Thymus (tissue), 11 donors: Measurements from ENCODE around the gene NINL. TPM values are rescaled to one million over a fixed set of nuclear protein-coding genes. Genes with fewer than 3 reads are reported as not detected.
"Not testable (repeated sequence)": the region's sequence is repeated elsewhere in the genome, so short reads cannot be mapped to it uniquely, and the experiment has no call there.

Experiments used
- DNase-seq, 9 donors: peaks; one replicate each; pipeline ENCODE4 v3.0.0-alpha.2; 2013; ENCODE audit warnings: low spot score in 9 of 9, low read depth in 6 of 9, missing footprints in 1 of 9
- H3K27ac ChIP-seq, 2 donors: one replicate each; pipeline ENCODE4 v1.5.1; 2013; ENCODE audit warnings: control low read depth in 1 of 2, low read depth in 1 of 2, low read length in 1 of 2, mild to moderate bottlenecking in 1 of 2, moderate library complexity in 1 of 2
- H3K27me3 ChIP-seq, 2 donors: one replicate each; pipeline ENCODE4 v1.5.1; 2013; ENCODE audit warnings: low read length in 1 of 2; ENCODE audit not compliant: control insufficient read depth in 2 of 2, insufficient read depth in 1 of 2
- H3K36me3 ChIP-seq, 2 donors: one replicate each; pipeline ENCODE4 v1.5.1; 2013; ENCODE audit warnings: low read length in 1 of 2, mild to moderate bottlenecking in 1 of 2, moderate library complexity in 1 of 2; ENCODE audit not compliant: control insufficient read depth in 2 of 2, insufficient read depth in 2 of 2
- H3K4me1 ChIP-seq, 2 donors: one replicate each; pipeline ENCODE4 v1.5.1; 2013; ENCODE audit warnings: low read length in 2 of 2; ENCODE audit not compliant: control insufficient read depth in 2 of 2, insufficient read depth in 2 of 2
- H3K4me3 ChIP-seq, 2 donors: one replicate each; pipeline ENCODE4 v1.5.1; 2013; ENCODE audit warnings: low read length in 2 of 2, control low read depth in 1 of 2, mild to moderate bottlenecking in 1 of 2
- H3K9me3 ChIP-seq, 2 donors: one replicate each; pipeline ENCODE4 v1.5.1; 2013; ENCODE audit warnings: low read length in 1 of 2, mild to moderate bottlenecking in 1 of 2; ENCODE audit not compliant: control insufficient read depth in 2 of 2, insufficient read depth in 1 of 2
- WGBS: extraction: QIAGEN DNeasy Blood & Tissue Kit; methylation state at CpG from one replicate; pipeline ENCODE4 v1.1.7; 2013; 5-methylcytosine and 5-hydroxymethylcytosine counted together
- polyA plus RNA-seq: library from polyadenylated mRNA; stranded (reverse); fragments of 200-250 nt; gene quantifications from one replicate; pipeline ENCODE4 v1.2.3, GENCODE V29; 2013
- total RNA-seq: library from RNA; stranded (reverse); fragments of 120-200 nt; gene quantifications from one replicate; pipeline ENCODE4 v1.2.4, GENCODE V29; 2013
- donor health status: healthy.

NINL gene
- total and polyA plus RNA-seq, 2 donors = 14.1 to 28.5 TPM

DNA sequence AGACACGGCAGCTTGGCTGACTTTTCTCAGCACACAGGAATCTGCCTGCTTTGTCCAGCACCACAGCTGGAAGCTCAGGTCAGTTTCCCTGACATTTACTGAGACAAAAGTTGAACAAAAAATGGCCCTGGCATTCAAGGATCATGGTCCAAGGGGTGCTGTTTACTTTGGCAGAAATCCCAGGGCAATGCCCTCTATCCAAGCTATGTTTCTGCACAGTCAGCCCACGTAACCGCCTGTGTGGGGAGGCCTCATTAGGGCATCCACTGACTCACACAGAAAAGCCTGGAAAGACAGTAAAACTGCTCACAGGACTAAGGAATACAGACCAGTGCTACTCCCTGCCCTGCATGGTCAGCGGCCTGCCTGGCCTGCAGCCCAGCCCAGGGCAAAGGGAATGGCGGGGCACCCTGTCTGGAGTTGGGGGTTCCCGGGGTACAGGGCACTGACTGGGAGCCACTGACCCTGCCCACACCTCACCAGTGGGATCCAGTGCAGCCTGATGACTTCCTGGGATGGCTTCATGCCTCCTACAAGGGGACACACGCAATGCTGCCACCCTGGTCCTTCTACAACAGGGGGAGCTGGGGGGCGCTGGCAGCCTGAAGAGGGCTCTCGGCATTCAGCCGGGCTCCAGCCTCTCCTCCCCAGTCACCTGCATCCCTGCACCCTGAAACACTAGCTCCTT is 77.1 kb downstream of the NINL start:
- Histone ChIP-seq H3K36me3 (peaks cover 13 to 70% of the 10 kb centered on the region in 2 donors), H3K4me3 (no peak overlapping the region), H3K4me1 (no peaks in the 10 kb centered on the region), H3K27me3 (no peaks in the 10 kb centered on the region), H3K9me3 (no peaks in the 10 kb centered on the region), H3K27ac (no peak overlapping the region)
- DNase-seq = no peak
- 98% methylated on average over 10 of the region's 10 CpGs for WGBS

DNA sequence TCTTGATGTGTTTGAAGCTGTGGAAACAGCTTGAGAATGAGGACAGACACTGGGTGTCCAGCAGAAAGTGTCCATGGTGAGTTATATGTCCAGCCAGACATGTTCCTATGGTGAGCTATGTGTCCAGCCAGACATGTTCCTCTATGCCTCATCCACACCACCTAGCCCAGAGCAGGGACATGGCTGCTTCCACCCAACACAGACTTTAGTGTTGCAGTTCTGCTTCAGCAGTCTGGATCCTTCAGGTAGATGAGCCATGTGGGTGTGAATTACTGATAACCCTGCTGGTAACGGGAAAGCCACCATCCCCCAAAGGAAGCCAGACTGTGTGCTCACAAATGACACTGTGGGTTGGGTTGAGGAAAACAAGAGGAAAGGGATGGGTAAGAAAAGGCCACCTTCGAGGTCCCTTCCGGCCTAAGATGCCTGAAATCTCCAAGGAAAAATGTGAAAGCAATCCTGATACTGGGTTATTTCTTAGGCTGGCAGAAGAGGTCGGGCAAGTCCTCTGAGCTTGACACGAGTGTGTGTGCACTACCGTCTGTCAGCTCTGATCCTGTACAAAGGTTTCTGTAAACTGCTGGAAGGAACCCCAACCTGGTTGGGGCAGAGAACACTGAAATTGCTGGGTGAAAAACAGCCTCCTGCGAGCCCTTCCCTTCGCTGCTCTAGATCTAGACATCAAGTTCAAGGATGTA is 77.8 kb downstream of the NINL start:
- Histone ChIP-seq H3K9me3 (no peaks in the 10 kb centered on the region), H3K27me3 (no peaks in the 10 kb centered on the region), H3K4me1 (no peaks in the 10 kb centered on the region), H3K27ac (no peak overlapping the region), H3K4me3 (no peak overlapping the region), H3K36me3 (peaks cover 9 to 68% of the 10 kb centered on the region in 2 donors)
- WGBS = 94% methylated on average over 8 of the region's 8 CpGs
- no peak for DNase-seq

DNA sequence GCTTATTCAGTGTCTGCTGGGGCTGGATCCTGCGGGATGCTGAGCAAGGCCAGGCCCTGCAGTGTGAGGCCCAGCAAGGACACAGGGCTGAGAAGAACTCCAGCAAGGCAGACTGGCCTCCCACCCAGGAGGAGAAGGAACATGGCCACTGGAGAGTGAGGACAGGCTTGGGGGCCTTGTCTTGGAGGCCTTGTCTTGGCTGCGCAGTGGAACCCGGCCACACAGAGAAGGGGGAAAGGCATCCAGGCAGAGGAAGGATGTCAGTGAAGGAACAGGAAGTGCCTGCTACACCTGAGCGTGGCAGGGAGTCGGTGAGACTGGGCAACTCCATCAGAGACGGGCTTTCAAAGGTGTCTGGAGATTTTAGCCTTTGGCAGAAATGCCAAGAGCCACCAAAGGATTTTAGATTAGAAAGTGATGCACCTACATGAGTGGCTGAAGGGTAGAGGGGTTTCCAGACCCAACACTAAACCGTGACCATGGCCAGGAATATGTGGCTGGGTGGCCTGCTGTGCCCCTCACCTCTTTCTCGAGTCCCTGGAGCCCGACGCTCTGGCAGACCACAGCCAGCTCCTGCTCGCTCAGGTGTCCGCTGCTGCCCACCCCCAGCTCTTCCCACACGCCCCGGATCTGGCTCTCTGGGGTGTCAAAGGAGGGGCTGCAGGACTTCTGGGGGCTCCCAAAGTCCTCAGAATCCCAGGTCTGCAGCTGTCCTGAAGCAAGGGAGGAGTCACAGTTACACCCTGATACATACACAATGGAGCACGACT is 80.8 kb downstream of the NINL start:
- no peak for DNase-seq
- Histone ChIP-seq H3K4me1 (no peaks in the 10 kb centered on the region), H3K4me3 (no peak overlapping the region), H3K27me3 (no peaks in the 10 kb centered on the region), H3K36me3 (peaks cover 5 to 47% of the 10 kb centered on the region in 2 donors), H3K27ac (no peak overlapping the region), H3K9me3 (no peaks in the 10 kb centered on the region)
- 92% methylated on average over 15 of the region's 15 CpGs for WGBS

GRCh38 chr20:25503936-25504335 is 81.4 kb downstream of the NINL start:
- H3K9me3 ChIP-seq = no peaks in the 10 kb centered on the region
- no peaks in the 10 kb centered on the region for H3K27me3 ChIP-seq
- H3K4me1 ChIP-seq = no peaks in the 10 kb centered on the region
- WGBS = 96% methylated on average over 12 of the region's 12 CpGs
- no peak overlapping the region for H3K4me3 ChIP-seq
- peaks cover 5 to 41% of the 10 kb centered on the region in 2 donors for H3K36me3 ChIP-seq
- H3K27ac ChIP-seq = no peak overlapping the region
- no peak for DNase-seq

DNA sequence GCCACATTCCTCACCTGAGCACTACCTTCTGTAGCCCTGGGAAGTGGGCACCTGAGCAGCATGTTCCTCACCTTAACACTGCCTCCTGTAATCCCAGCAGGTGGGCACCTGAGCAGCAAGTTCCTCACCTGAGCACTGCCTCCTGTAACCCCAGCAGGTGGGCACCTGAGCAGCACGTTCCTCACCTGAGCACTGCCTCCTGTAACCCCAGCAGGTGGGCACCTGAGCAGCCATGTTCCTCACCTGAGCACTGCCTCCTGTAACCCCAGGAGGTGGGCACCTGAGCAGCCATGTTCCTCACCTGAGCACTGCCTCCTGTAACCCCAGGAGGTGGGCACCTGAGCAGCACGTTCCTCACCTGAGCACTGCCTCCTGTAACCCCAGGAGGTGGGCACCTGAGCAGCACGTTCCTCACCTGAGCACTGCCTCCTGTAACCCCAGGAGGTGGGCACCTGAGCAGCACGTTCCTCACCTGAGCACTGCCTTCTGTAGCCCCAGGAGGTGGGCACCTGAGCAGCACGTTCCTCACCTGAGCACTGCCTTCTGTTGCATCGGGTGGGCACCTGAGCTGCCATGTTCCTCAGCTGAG is 82.2 kb downstream of the NINL start:
- H3K4me3 ChIP-seq, H3K27ac ChIP-seq, H3K9me3 ChIP-seq, H3K27me3 ChIP-seq, H3K4me1 ChIP-seq, DNase-seq: not testable (repeated sequence)
- WGBS = 98% methylated on average over 6 of the region's 6 CpGs
- H3K36me3 ChIP-seq = peaks cover 5 to 33% of the 10 kb centered on the region in 2 donors

GRCh38 chr20:25500880-25501351 is 84.4 kb downstream of the NINL start:
- Histone ChIP-seq H3K27me3 (no peaks in the 10 kb centered on the region), H3K4me3 (no peak overlapping the region), H3K36me3 (peaks cover 3 to 36% of the 10 kb centered on the region in 2 donors), H3K4me1 (peaks cover 0 to 9% of the 10 kb centered on the region in 2 donors), H3K9me3 (no peaks in the 10 kb centered on the region), H3K27ac (no peak overlapping the region)
- no peak for DNase-seq
- 97% methylated on average over 13 of the region's 13 CpGs for WGBS

GRCh38 chr20:25499855-25500434 is 85.4 kb downstream of the NINL start:
- DNase-seq = no peak
- Histone ChIP-seq H3K4me3 (no peak overlapping the region), H3K4me1 (peaks cover 0 to 9% of the 10 kb centered on the region in 2 donors), H3K36me3 (peaks cover 3 to 34% of the 10 kb centered on the region in 2 donors), H3K9me3 (no peaks in the 10 kb centered on the region), H3K27me3 (no peaks in the 10 kb centered on the region), H3K27ac (no peak overlapping the region)
- WGBS = 95% methylated on average over 8 of the region's 8 CpGs

DNA sequence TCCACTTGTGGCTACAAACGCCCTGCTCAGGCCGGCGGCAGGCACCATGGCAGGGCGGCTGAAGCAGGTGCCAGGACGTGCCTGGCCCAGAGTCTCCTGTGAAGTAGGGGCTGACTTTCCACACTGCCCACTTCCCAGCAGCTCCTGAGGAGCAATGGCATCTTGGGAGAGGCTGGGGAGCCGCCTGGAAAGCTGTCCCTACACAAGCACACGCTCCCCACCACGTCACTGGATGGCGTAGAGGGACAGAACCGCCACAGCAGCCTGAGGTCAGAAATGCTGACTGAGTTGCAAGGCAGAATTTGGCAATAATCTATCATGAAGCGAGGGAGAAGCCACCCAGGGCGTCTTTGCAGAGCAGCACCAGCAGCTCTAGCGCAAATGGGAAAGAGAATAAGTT is 86.3 kb downstream of the NINL start:
- Histone ChIP-seq H3K36me3 (peaks cover 3 to 26% of the 10 kb centered on the region in 2 donors), H3K9me3 (no peaks in the 10 kb centered on the region), H3K4me3 (no peak overlapping the region), H3K27ac (no peak overlapping the region), H3K27me3 (no peaks in the 10 kb centered on the region), H3K4me1 (peaks cover 0 to 9% of the 10 kb centered on the region in 2 donors)
- no peak for DNase-seq
- WGBS = 97% methylated on average over 13 of the region's 13 CpGs
